ENCODE data around the gene NUDT12.

The NUDT12 gene

GRCh38 chr5:103602438-103602837 is 39.8 kb upstream of the NUDT12 start:
- Histone ChIP-seq H3K36me3 (ENCODE audit: insufficient read depth, low read length) (no peaks in the 10 kb centered on the region), H3K4me1 (ENCODE audit: insufficient read depth, low read length, poor library complexity, severe bottlenecking) (no peaks in the 10 kb centered on the region), H3K27me3 (ENCODE audit: insufficient read depth, low read length, poor library complexity, severe bottlenecking) (no peaks in the 10 kb centered on the region), H3K9me2 (replicated peaks; ENCODE audit: low read depth, low read length) (no peaks in the 10 kb centered on the region), H3K79me2 (ENCODE audit: insufficient read depth, low read length) (no peaks in the 10 kb centered on the region), H4K20me1 (ENCODE audit: insufficient read depth, low read length, poor library complexity, severe bottlenecking) (no peaks in the 10 kb centered on the region), H3K9me3 (ENCODE audit: insufficient read depth, low read depth, low read length) (no peaks in the 10 kb centered on the region), H3K4me2 (ENCODE audit: low read depth, low read length, poor library complexity, severe bottlenecking) (no peak overlapping the region), H3F3A (ENCODE audit: low read depth) (no peaks in the 10 kb centered on the region), H3K9ac (ENCODE audit: low read depth, low read length, poor library complexity, severe bottlenecking) (no peak overlapping the region), H2AFZ (ENCODE audit: low read length) (no peak overlapping the region), H3K4me3 (ENCODE audit: low read length, poor library complexity, severe bottlenecking) (no peak overlapping the region)
- TF ChIP-seq CTCF (conservative IDR thresholded peaks at IDR 0.05; ENCODE audit: low read length) (no peak), EZH2phosphoT487 (IDR thresholded peaks at IDR 0.05; ENCODE audit: borderline replicate concordance) (no peak)

GRCh38 chr5:103601314-103601713 is 38.7 kb upstream of the NUDT12 start:
- no peak overlapping the region for H3K4me3 ChIP-seq (ENCODE audit: low read length, poor library complexity, severe bottlenecking)
- H3K9me2 ChIP-seq (replicated peaks; ENCODE audit: low read depth, low read length), result no peaks in the 10 kb centered on the region
- H2AFZ ChIP-seq (ENCODE audit: low read length), result no peak overlapping the region
- no peaks in the 10 kb centered on the region for H4K20me1 ChIP-seq (ENCODE audit: insufficient read depth, low read length, poor library complexity, severe bottlenecking)
- no peaks in the 10 kb centered on the region for H3K36me3 ChIP-seq (ENCODE audit: insufficient read depth, low read length)
- no peaks in the 10 kb centered on the region for H3K9me3 ChIP-seq (ENCODE audit: insufficient read depth, low read depth, low read length)
- H3K4me1 ChIP-seq (ENCODE audit: insufficient read depth, low read length, poor library complexity, severe bottlenecking), result no peaks in the 10 kb centered on the region
- no peaks in the 10 kb centered on the region for H3K79me2 ChIP-seq (ENCODE audit: insufficient read depth, low read length)
- no peak overlapping the region for H3K4me2 ChIP-seq (ENCODE audit: low read depth, low read length, poor library complexity, severe bottlenecking)
- H3F3A ChIP-seq (ENCODE audit: low read depth), result no peaks in the 10 kb centered on the region
- TF ChIP-seq CTCF (conservative IDR thresholded peaks at IDR 0.05; ENCODE audit: low read length) (no peak), EZH2phosphoT487 (IDR thresholded peaks at IDR 0.05; ENCODE audit: borderline replicate concordance) (no peak)
- H3K27me3 ChIP-seq (ENCODE audit: insufficient read depth, low read length, poor library complexity, severe bottlenecking), result no peaks in the 10 kb centered on the region
- no peak overlapping the region for H3K9ac ChIP-seq (ENCODE audit: low read depth, low read length, poor library complexity, severe bottlenecking)

GRCh38 chr5:103600086-103600485 is 37.5 kb upstream of the NUDT12 start:
- no peak overlapping the region for H2AFZ ChIP-seq (ENCODE audit: low read length)
- H3K9me3 ChIP-seq (ENCODE audit: insufficient read depth, low read depth, low read length), result no peaks in the 10 kb centered on the region
- H3K36me3 ChIP-seq (ENCODE audit: insufficient read depth, low read length), result no peaks in the 10 kb centered on the region
- H3K4me1 ChIP-seq (ENCODE audit: insufficient read depth, low read length, poor library complexity, severe bottlenecking), result no peaks in the 10 kb centered on the region
- no peak for TF ChIP-seq CTCF (conservative IDR thresholded peaks at IDR 0.05; ENCODE audit: low read length)
- TF ChIP-seq EZH2phosphoT487 (IDR thresholded peaks at IDR 0.05; ENCODE audit: borderline replicate concordance), result no peak
- H3K4me2 ChIP-seq (ENCODE audit: low read depth, low read length, poor library complexity, severe bottlenecking), result no peak overlapping the region
- H4K20me1 ChIP-seq (ENCODE audit: insufficient read depth, low read length, poor library complexity, severe bottlenecking), result no peaks in the 10 kb centered on the region
- no peaks in the 10 kb centered on the region for H3K9me2 ChIP-seq (replicated peaks; ENCODE audit: low read depth, low read length)
- no peaks in the 10 kb centered on the region for H3K27me3 ChIP-seq (ENCODE audit: insufficient read depth, low read length, poor library complexity, severe bottlenecking)
- H3K9ac ChIP-seq (ENCODE audit: low read depth, low read length, poor library complexity, severe bottlenecking), result no peak overlapping the region
- no peaks in the 10 kb centered on the region for H3F3A ChIP-seq (ENCODE audit: low read depth)
- H3K79me2 ChIP-seq (ENCODE audit: insufficient read depth, low read length), result no peaks in the 10 kb centered on the region
- H3K4me3 ChIP-seq (ENCODE audit: low read length, poor library complexity, severe bottlenecking), result no peak overlapping the region
